H1 (cell line): Measurements from ENCODE around the gene CD52. TPM values are rescaled to one million over a fixed set of nuclear protein-coding genes. Genes with fewer than 3 reads are reported as not detected.

ENCODE experiments used
- CTCF ChIA-PET: fragments of 300-600 bp; sonication (Branson Sonifier 250); formaldehyde crosslinking; loops from one replicate; lab custom pipeline; 2021; ENCODE audit not compliant: partially characterized antibody; lab: Charles Lee
- POLR2A ChIA-PET: fragments of 300-600 bp; sonication (Branson Sonifier 250); formaldehyde crosslinking; loops from one replicate; lab custom pipeline; 2021; ENCODE audit warnings: inconsistent platforms; ENCODE audit not compliant: partially characterized antibody; lab: Charles Lee
- DNase-seq, 2 experiments: peaks; one replicate each; pipeline versions ENCODE4 v3.0.0 to v3.0.0-alpha.2; 2010 to 2022; ENCODE audit warnings: low spot score in 2 of 2, low read depth in 1 of 2, mixed read lengths in 1 of 2
- FAIRE-seq: peaks from 2 replicates; lab custom pipeline; 2011; peaks lifted over from hg19 to GRCh38; lab: Jason Lieb, UNC
- H2AFZ ChIP-seq: 2 replicates; pipeline ENCODE4 v1.8.1; 2012; ENCODE audit warnings: low read length, inconsistent platforms
- H2AK5ac ChIP-seq: 2 replicates; pipeline ENCODE4 v1.6.1; 2013; ENCODE audit warnings: low read depth, low read length
- H2BK120ac ChIP-seq: replicated peaks from 2 replicates; pipeline ENCODE3; 2013; ENCODE audit warnings: low read depth, low read length, inconsistent platforms
- H2BK12ac ChIP-seq: 2 replicates; pipeline ENCODE4 v1.6.1; 2013; ENCODE audit warnings: low read depth, low read length
- H2BK15ac ChIP-seq: 2 replicates; pipeline ENCODE4 v1.6.1; 2013; ENCODE audit warnings: low read length
- H2BK20ac ChIP-seq: 2 replicates; pipeline ENCODE4 v1.6.1; 2013; ENCODE audit warnings: low read length
- H2BK5ac ChIP-seq: 2 replicates; pipeline ENCODE4 v1.6.1; 2013; ENCODE audit warnings: low read depth, low read length
- H3K14ac ChIP-seq: 2 replicates; pipeline ENCODE4 v1.6.1; 2013; ENCODE audit warnings: inconsistent platforms; ENCODE audit not compliant: insufficient read length
- H3K18ac ChIP-seq: 2 replicates; pipeline ENCODE4 v1.6.1; 2013; ENCODE audit warnings: low read length; ENCODE audit errors: extremely low read depth
- H3K23ac ChIP-seq: 2 replicates; pipeline ENCODE4 v1.6.1; 2013; ENCODE audit warnings: inconsistent platforms; ENCODE audit not compliant: insufficient read length
- H3K23me2 ChIP-seq: 2 replicates; pipeline ENCODE4 v1.6.1; 2013; ENCODE audit warnings: low read depth, low read length
- H3K27ac ChIP-seq: 2 replicates; pipeline ENCODE4 v1.6.1; 2011; ENCODE audit warnings: low read depth, low read length, inconsistent platforms
- H3K27me3 ChIP-seq, 4 experiments: replicated peaks in 1 of 4; 1 replicate in 1 of 4; 2 replicates in 3 of 4; pipeline versions ENCODE4 v1.6.1 to v1.8.1; 2011 to 2013; ENCODE audit warnings: low read length in 3 of 4, mild to moderate bottlenecking in 3 of 4, inconsistent platforms in 2 of 4, mixed read lengths in 2 of 4, moderate library complexity in 1 of 4; ENCODE audit not compliant: control insufficient read depth in 3 of 4, insufficient read depth in 3 of 4; ENCODE audit errors: extremely low read depth in 1 of 4
- H3K36me3 ChIP-seq, 4 experiments: 2 replicates each; pipeline versions ENCODE4 v1.6.1 to v1.8.1; 2011 to 2013; ENCODE audit warnings: mild to moderate bottlenecking in 4 of 4, low read length in 3 of 4, moderate library complexity in 2 of 4, control low read depth in 1 of 4, inconsistent platforms in 1 of 4; ENCODE audit not compliant: insufficient read depth in 4 of 4, control insufficient read depth in 2 of 4
- H3K4ac ChIP-seq: replicated peaks from 2 replicates; pipeline ENCODE3; 2013; ENCODE audit warnings: low read length, low read depth, mixed read lengths, inconsistent platforms; ENCODE audit not compliant: insufficient read length
- H3K4me1 ChIP-seq, 4 experiments: replicated peaks in 1 of 4; 1 replicate in 1 of 4; 2 replicates in 3 of 4; pipeline versions ENCODE4 v1.6.1 to v1.8.1; 2011 to 2013; ENCODE audit warnings: low read length in 3 of 4, inconsistent platforms in 2 of 4, mixed read lengths in 1 of 4; ENCODE audit not compliant: insufficient read depth in 4 of 4, control insufficient read depth in 3 of 4
- H3K4me2 ChIP-seq, 2 experiments: 2 replicates each; pipeline versions ENCODE4 v1.6.1 to v1.8.1; 2011 to 2013; ENCODE audit warnings: low read depth in 2 of 2, low read length in 2 of 2, control low read depth in 1 of 2, inconsistent platforms in 1 of 2, mild to moderate bottlenecking in 1 of 2; ENCODE audit not compliant: insufficient read depth in 1 of 2
- H3K4me3 ChIP-seq, 4 experiments: fragments of 200-600, 300-600 bp in 1 of 4; sonication (generic), shearing (Covaris generic), sonication (Bioruptor Twin) in 1 of 4; 2 replicates each; pipeline versions ENCODE4 v1.5.1 to v1.8.1; 2011 to 2016; ENCODE audit warnings: low read length in 4 of 4, low read depth in 3 of 4, control low read depth in 2 of 4, inconsistent platforms in 2 of 4, mild to moderate bottlenecking in 2 of 4, mixed read lengths in 1 of 4, moderate library complexity in 1 of 4; ENCODE audit not compliant: insufficient read depth in 2 of 4; ENCODE audit errors: extremely low read depth in 1 of 4
- H3K56ac ChIP-seq: replicated peaks from 2 replicates; pipeline ENCODE3; 2013; ENCODE audit warnings: low read depth, mild to moderate bottlenecking, mixed read lengths, low read length, inconsistent platforms; ENCODE audit not compliant: insufficient read length
- H3K79me1 ChIP-seq: 2 replicates; pipeline ENCODE4 v1.6.1; 2013; ENCODE audit warnings: low read depth, low read length, control low read depth
- H3K79me2 ChIP-seq, 2 experiments: 2 replicates each; pipeline versions ENCODE4 v1.6.1 to v1.8.1; 2012 to 2013; ENCODE audit warnings: low read length in 2 of 2, mild to moderate bottlenecking in 2 of 2, inconsistent platforms in 1 of 2; ENCODE audit not compliant: insufficient read depth in 2 of 2, control insufficient read depth in 1 of 2
- H3K9ac ChIP-seq, 4 experiments: replicated peaks in 1 of 4; 1 replicate in 1 of 4; 2 replicates in 3 of 4; pipeline versions ENCODE4 v1.6.1 to v1.8.1; 2011 to 2013; ENCODE audit warnings: low read depth in 3 of 4, low read length in 3 of 4, control low read depth in 2 of 4, mild to moderate bottlenecking in 2 of 4, moderate library complexity in 2 of 4, inconsistent platforms in 1 of 4; ENCODE audit errors: extremely low read depth in 1 of 4
- H3K9me3 ChIP-seq, 2 experiments: 2 replicates each; pipeline versions ENCODE4 v1.6.1 to v1.8.1; 2012 to 2013; ENCODE audit warnings: mild to moderate bottlenecking in 2 of 2, moderate library complexity in 2 of 2, control low read depth in 1 of 2, inconsistent platforms in 1 of 2, low read depth in 1 of 2, low read length in 1 of 2, mixed read lengths in 1 of 2; ENCODE audit not compliant: insufficient read depth in 2 of 2
- H4K20me1 ChIP-seq, 2 experiments: replicated peaks in 1 of 2; 2 replicates each; pipeline versions ENCODE3 to v1.8.1; 2011 to 2013; ENCODE audit warnings: inconsistent platforms in 2 of 2, low read length in 2 of 2, mild to moderate bottlenecking in 1 of 2; ENCODE audit not compliant: insufficient read depth in 2 of 2, control insufficient read depth in 1 of 2
- H4K5ac ChIP-seq: 2 replicates; pipeline ENCODE4 v1.6.1; 2013; ENCODE audit warnings: low read length, low read depth, mixed read lengths, inconsistent platforms; ENCODE audit not compliant: insufficient read length
- H4K8ac ChIP-seq: 2 replicates; pipeline ENCODE4 v1.8.0; 2013; ENCODE audit warnings: mild to moderate bottlenecking, moderate library complexity, low read length, inconsistent platforms; ENCODE audit not compliant: insufficient read depth; ENCODE audit errors: extremely low read depth
- H4K91ac ChIP-seq: replicated peaks from 2 replicates; pipeline ENCODE3; 2013; ENCODE audit warnings: low read length, mixed read lengths, inconsistent platforms; ENCODE audit not compliant: insufficient read length
- CHD2 ChIP-seq: IDR thresholded peaks from 2 replicates; pipeline ENCODE4 v1.6.1; 2012; ENCODE audit warnings: low read length, improper control_type of control experiment
- KDM1A ChIP-seq: fragments of 200-600, 300-600 bp; sonication (generic); IDR thresholded peaks from 2 replicates; pipeline ENCODE4 v1.7.1; 2016; ENCODE audit warnings: mild to moderate bottlenecking, low read length, borderline replicate concordance
- WGBS, 2 experiments: shearing (Covaris generic) in 1 of 2; methylation state at CpG; one replicate each; pipeline versions ENCODE4 v1.1.6 to v1.1.7; 2013 to 2015; ENCODE audit warnings: low lambda C conversion rate in 2 of 2, mixed read lengths in 2 of 2, inconsistent platforms in 1 of 2, low coverage in 1 of 2, missing lambda C conversion rate in 1 of 2; ENCODE audit not compliant: insufficient replicate concordance in 2 of 2, insufficient coverage in 1 of 2, insufficient read length in 1 of 2; ENCODE audit errors: extremely low coverage in 1 of 2, missing lambda C conversion rate in 1 of 2; 5-methylcytosine and 5-hydroxymethylcytosine counted together
- polyA plus RNA-seq, 7 experiments: library from polyadenylated mRNA; depleted of rRNA in 3 of 7; stranded (reverse) in 5 of 7; unstranded in 2 of 7; fragments of >200 nt in 5 of 7; fragments of 200-250 nt in 2 of 7; gene quantifications; 1 replicate in 5 of 7; 2 replicates in 1 of 7; 4 replicates in 1 of 7; pipeline versions ENCODE4 v1.2.1 to v1.2.3, GENCODE V29; 2011 to 2013; ENCODE audit warnings: missing spikeins in 2 of 7, mixed read lengths in 2 of 7
- total RNA-seq: library from RNA; stranded (reverse); fragmentation: NEBNext Ultra II Directional; extraction: Animal tissue kit (Norgen Biotek cat#: 25700); gene quantifications from 2 replicates; pipeline ENCODE4 v1.2.1, GENCODE V29; 2021

The CD52 gene
- total and polyA plus RNA-seq, 2 of the 8 experiments (the other 6 are each of a cell fraction or from before 2014, with no cell fraction given) = 2.4 to 3.1 TPM

DNA sequence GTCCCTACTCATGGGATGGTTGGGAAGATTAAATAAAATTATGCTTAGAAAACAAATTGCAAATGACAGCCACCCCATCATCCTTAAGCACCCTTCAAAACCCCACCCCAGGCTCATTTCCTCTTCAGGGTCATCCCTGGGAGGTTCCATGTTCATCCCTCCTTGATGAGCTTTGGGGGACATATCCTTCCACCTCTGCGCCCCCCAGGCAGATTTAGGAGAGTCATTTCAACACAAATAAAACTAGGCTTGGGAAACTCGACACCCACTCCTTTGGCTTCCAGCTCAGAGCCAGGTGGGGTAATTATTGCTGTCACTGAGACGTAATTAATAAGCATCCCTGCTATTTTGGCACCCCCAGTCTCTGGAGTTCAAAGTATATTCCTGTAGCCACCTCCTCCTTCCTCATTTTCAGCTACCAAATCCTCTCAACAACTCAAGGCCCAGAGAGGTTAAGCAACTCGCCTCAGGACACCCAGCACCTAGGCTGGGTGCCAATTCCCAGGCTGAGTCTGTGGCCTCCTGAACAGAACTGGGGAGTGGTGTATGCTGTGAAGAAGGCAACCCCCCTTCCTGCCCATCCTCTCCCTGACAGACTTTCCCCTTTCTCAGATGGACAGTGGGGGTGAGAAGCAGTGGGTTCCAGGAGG is 35.6 kb downstream of the CD52 start:
- no peak overlapping the region for H3K4me3 ChIP-seq
- CTCF ChIA-PET = interaction anchor here (0.9 to 5.2 kb wide), 7 partner anchors 9 to 68 kb away, joined by 3 to 25 read pairs (median 8); no protein-coding TSS in a partner anchor
- peaks cover 0 to 1% of the 10 kb centered on the region in 2 experiments for H4K20me1 ChIP-seq
- H3K4me1 ChIP-seq = peaks cover 7 to 34% (median 14%) of the 10 kb centered on the region in 4 experiments
- no peak overlapping the region for H4K8ac ChIP-seq
- no peak for FAIRE-seq
- no peak overlapping the region for H2AK5ac ChIP-seq
- no peaks in the 10 kb centered on the region for H3K27me3 ChIP-seq
- no peak overlapping the region for H3K4ac ChIP-seq
- H4K91ac ChIP-seq = no peak overlapping the region
- no peak overlapping the region for H2BK20ac ChIP-seq
- no peaks in the 10 kb centered on the region for H3K23me2 ChIP-seq
- TF ChIP-seq KDM1A (peak; percentile 78; the same call in 1 of the 2 replicates), CHD2 (no peak)
- H2AFZ ChIP-seq = no peak overlapping the region
- peaks cover 2% of the 10 kb centered on the region; the same call in 1 of the 2 replicates for H3K79me1 ChIP-seq
- no peak overlapping the region for H2BK15ac ChIP-seq
- H3K9ac ChIP-seq = no peak overlapping the region
- no peaks in the 10 kb centered on the region for H3K36me3 ChIP-seq
- H3K14ac ChIP-seq = no peak overlapping the region
- H3K79me2 ChIP-seq = no peaks in the 10 kb centered on the region
- H3K56ac ChIP-seq = no peak overlapping the region
- H2BK12ac ChIP-seq = peak overlapping the region; percentile 11; the same call in 1 of the 2 replicates
- POLR2A ChIA-PET = interaction anchor here (0.8 to 3.3 kb wide), 7 partner anchors 8 to 70 kb away, joined by 3 to 16 read pairs (median 6); partner anchors contain the start of gene LIN28A
- H2BK120ac ChIP-seq = no peak overlapping the region
- no peak overlapping the region for H2BK5ac ChIP-seq
- no peak overlapping the region for H3K23ac ChIP-seq
- H3K4me2 ChIP-seq = no peak overlapping the region
- no peak overlapping the region for H3K18ac ChIP-seq
- no peak for DNase-seq
- H4K5ac ChIP-seq = no peak overlapping the region
- WGBS, 2 experiments = 93% methylated on average over 4 of the region's 4 CpGs; no CpG with 5 or more reads in 1 of the 2 experiments
- H3K9me3 ChIP-seq = no peaks in the 10 kb centered on the region
- H3K27ac ChIP-seq = no peak overlapping the region
